HG03103 (cell line): ENCODE results near the gene FAM8A1.
"Not testable (repeated sequence)": the region's sequence is repeated elsewhere in the genome, so short reads cannot be mapped to it uniquely, and the experiment has no call there.

Experiments
- ATAC-seq: cut with Tn5 transposase; IDR thresholded peaks from one replicate; pipeline ENCODE4 v1.9.1; 2021; ENCODE audit warnings: low read depth; ENCODE audit not compliant: unreplicated experiment

Gene FAM8A1, protein sequence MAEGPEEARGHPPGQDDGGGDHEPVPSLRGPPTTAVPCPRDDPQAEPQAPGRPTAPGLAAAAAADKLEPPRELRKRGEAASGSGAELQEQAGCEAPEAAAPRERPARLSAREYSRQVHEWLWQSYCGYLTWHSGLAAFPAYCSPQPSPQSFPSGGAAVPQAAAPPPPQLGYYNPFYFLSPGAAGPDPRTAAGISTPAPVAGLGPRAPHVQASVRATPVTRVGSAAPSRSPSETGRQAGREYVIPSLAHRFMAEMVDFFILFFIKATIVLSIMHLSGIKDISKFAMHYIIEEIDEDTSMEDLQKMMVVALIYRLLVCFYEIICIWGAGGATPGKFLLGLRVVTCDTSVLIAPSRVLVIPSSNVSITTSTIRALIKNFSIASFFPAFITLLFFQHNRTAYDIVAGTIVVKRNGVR

DNA sequence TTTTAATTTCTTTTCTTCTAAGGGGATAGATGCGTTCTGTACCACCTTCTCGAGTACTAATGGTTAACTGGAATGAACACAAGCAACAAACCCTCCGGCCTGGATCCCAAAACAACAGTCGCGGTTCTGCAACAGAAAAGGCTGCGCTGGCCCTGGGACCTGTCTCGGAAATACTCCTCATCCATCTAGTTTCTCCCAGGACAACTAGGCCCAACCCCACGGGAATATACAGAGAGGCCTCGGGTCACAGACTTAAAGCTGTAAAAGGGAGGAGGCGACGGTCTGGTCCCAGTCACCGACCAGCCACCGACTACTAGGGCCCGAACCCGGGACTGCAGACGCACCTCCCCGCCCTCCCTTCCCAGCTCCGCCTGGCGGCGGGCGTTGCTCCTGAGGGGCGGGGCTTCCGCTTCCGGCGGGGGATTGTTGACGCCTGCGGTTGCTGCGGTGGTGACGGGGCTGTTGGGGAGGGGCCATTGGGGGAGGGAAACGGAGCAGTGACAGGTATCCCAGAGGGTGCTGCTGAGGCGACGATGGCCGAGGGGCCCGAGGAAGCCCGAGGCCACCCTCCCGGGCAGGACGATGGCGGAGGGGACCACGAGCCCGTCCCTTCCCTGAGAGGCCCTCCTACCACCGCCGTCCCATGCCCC, at the start of gene FAM8A1:
TSS of gene FAM8A1 (plus strand) at position 426 of the 650 bp plus-strand sequence. CDS start at position 534, 108 bp downstream.
- peak; percentile 87 for ATAC-seq

- ATAC-seq = no peak
Measured at GRCh38 chr6:17551383-17551958, 48.6 kb upstream of the FAM8A1 start.

- ATAC-seq = no peak
Measured at GRCh38 chr6:17552861-17553260, 47.2 kb upstream of the FAM8A1 start.

- no peak for ATAC-seq
Measured at GRCh38 chr6:17556014-17556413, 44.1 kb upstream of the FAM8A1 start.

DNA sequence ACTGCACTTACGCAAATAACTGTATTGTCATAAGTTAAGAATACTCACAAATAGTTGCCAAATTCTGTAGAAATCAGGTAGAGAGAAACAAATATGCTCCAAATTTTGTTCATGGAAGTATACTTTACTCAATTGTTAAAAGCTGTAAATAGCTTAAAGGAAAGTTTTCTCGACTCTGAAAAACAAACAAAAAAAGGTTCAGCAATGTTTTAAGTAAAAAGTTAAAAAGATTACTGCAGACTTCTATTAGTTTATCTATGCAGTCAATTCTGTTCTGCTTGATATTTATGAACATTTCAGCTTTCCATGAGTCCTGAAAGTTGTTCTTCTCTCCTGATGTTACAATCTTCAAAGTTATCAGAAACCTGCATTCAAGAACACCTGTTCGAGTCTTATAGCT, 37.5 kb upstream of the FAM8A1 start:
- ATAC-seq = no peak

DNA sequence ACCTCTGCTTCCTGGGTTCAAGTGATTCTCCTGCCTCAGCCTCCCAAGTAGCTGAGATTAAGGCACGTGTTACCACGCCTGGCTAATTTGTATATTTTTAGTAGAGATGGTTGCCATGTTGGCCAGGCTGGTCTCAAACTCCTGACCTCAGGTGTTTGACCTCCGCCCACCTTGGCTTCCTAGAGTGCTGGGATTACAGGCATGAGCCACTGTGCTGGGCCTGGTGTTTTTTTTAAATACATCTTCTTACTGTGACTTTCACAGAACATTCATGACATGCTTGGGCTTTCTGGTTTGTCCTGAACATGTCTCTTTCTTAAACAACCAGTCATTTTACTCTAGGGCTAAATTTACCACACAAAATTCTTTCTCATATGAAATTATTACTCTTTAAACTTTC, 34.7 kb upstream of the FAM8A1 start:
- ATAC-seq = no peak

DNA sequence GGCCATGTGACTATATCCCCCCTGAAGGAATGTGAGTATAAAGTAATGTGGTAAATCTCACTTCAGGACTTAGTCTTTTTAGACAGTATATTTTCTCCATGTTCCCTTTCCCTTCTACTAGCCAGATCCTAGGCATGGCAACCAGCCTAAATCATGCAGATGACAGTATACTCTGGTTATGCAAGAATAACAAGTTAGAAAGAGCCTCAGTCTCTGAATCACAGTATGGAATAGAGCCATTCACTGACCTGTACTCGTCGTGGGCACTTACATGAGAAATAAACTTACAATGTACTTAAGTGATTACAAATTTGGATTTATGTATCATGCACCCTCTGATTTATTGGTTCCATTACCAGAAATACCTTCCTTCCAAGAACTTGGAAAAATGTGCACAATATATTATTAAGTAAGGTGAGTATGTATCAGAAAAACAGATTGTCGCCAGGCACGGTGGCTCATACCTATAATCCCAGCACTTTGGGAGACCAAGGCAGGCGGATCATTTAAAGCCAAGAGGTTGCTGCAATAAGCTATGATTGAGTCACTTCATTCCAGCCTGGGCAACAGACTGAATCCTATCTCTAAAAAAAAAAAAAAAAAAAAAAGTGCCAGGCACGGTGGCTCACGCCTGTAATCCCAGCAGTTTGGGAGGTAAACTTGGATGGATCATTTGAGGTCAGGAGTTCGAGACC, 25.1 kb upstream of the FAM8A1 start:
- ATAC-seq = no peak

GRCh38 chr6:17577059-17577458, 23.0 kb upstream of the FAM8A1 start:
- ATAC-seq = no peak

- no peak for ATAC-seq
Measured at GRCh38 chr6:17580518-17581048, 19.5 kb upstream of the FAM8A1 start.

DNA sequence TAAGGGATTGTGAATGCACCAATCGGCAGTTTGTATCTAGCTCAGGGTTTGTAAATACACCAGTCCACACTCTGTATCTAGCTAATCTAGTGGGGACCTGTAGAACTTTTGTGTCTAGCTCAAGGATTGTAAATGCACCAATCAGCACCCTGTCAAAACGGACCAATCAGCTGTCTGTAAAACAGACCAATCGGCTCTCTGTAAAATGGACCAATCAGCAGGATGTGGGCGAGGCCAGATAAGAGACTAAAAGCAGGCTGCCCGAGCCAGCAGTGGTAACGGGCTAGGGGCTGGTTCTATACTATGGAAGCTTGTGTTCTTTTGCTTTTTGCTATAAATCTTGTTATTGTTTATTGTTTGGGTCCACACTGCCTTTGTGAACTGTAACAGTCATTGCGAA, 18.8 kb upstream of the FAM8A1 start:
- ATAC-seq = not testable (repeated sequence)

- no peak for ATAC-seq
Measured at GRCh38 chr6:17583811-17584210, 16.3 kb upstream of the FAM8A1 start.

GRCh38 chr6:17584241-17584803, 15.8 kb upstream of the FAM8A1 start:
- ATAC-seq = peak; percentile 52

DNA sequence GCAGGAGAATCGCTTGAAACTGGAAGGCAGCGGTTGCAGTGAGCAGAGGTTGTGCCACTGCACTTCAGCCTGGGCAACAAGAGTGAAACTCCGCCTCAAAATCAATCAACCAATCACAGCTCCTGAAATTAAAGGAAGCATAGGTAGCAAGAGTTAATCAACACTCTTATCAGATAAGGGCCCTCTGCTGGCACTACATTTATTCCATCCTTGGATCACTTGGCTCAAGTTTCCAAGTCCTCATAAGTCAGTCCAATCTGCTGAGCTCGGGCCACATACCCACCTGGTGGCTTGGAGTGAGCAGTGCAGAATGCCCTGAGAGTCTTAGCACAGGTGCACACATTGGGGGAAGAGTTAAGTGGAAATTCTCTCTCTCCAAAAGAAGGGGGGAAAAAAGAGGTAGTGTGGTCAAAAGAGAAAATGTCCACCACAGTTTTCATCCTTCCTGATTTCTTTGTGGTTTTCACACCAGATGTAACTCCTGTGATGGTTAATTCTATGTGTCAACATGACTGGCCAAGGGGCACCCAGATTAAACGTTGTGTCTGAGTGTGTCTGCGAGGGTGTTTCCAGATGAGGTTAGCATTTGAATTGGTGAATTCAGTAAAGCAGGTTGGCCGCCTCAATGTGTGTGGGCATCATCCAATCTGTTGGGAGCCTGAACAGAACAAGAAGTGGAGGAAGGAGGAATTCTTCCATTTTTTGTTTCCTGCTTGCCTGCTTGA, 14.2 kb upstream of the FAM8A1 start:
- ATAC-seq = no peak

GRCh38 chr6:17586623-17587022, 13.5 kb upstream of the FAM8A1 start:
- ATAC-seq = not testable (repeated sequence)

DNA sequence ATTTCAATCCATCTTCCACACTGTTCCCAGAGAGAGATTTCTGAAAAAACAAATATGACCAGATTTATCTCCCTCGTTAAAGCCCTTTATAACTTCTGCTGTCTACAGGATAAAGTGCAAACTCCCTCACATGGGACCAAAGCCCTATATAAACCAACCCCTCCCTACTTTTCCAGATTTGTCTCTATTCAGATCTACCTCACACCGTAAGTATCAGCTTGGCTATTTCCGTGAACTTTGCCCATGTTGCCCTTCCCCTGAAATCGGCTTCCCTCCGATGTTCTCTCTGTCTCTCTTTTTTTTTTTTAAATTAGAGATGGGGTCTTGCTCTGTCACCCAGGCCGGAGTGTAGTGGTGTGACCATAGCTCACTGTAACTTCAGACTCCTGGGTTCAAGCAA, 12.1 kb upstream of the FAM8A1 start:
- no peak for ATAC-seq

- no peak for ATAC-seq
Measured at GRCh38 chr6:17589406-17590096, 10.6 kb upstream of the FAM8A1 start.

GRCh38 chr6:17591287-17591686, 8.8 kb upstream of the FAM8A1 start:
- no peak for ATAC-seq

DNA sequence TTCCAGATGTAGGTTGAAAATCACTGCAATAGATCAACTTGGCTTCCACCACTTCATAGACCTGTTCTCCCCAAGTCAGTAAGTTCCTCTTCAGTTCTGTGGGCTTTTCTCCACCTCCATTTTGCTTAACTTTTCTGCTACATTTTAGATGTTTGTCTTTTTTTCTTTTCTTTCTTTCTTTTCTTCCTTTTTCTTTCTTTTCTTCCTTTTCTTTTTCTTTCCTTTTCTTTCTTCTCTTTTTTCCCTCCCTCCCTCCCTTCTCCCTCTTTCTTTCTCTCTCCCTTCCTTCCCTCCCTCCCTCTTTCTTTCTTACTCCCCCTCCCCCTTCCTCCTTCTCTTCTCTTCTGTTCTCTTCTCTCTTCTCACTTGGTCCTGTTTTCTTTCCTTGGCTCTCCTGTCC, 6.9 kb upstream of the FAM8A1 start:
- ATAC-seq = no peak

GRCh38 chr6:17596085-17596484, 4.0 kb upstream of the FAM8A1 start:
- no peak for ATAC-seq
